K562 (cell line): ENCODE data around the gene AMFR. TPM values are rescaled to one million over a fixed set of nuclear protein-coding genes. Genes with fewer than 3 reads are reported as not detected.

Source experiments
- ATAC-seq: fragments of 200-7000 bp; cut with Tn5 transposase; 3 replicates; pipeline ENCODE4 v1.9.1; 2020; ENCODE audit warnings: moderate library complexity
- BruUV-seq: library from RNA; stranded (reverse); fragments of 400-500 nt; replicated peaks from 2 replicates; lab custom pipeline; 2021; lab: Mats Ljungman, UMichigan
- CTCF ChIA-PET: fragments of 300-600 bp; formaldehyde crosslinking; extraction: SDS; loops from one replicate; lab custom pipeline; 2021; ENCODE audit warnings: low intra/inter-chr PET ratio; lab: Yijun Ruan, JAX
- POLR2A ChIA-PET: fragments of 300-600, 350-650 bp; sonication (Branson Sonifier 250); formaldehyde crosslinking; extraction: SDS; loops from one replicate; lab custom pipeline; 2021; ENCODE audit warnings: antibody characterized with exemption, inconsistent platforms; lab: Yijun Ruan, JAX
- DNase-seq, 4 experiments: peaks; one replicate each; pipeline versions ENCODE4 v3.0.0 to v3.0.0-alpha.2; 2011 to 2018; ENCODE audit warnings: low spot score in 3 of 4, mixed read lengths in 3 of 4; ENCODE audit errors: extremely low read depth in 1 of 4
- FAIRE-seq: peaks from 2 replicates; lab custom pipeline; 2011; peaks lifted over from hg19 to GRCh38; lab: Jason Lieb, UNC
- H2AFZ ChIP-seq: 2 replicates; pipeline ENCODE4 v1.6.0; 2011; ENCODE audit warnings: low read depth, low read length, control low read depth, inconsistent platforms
- H3K27ac ChIP-seq: fragments of 200-600 bp; 3 replicates; pipeline ENCODE4 v1.8.0; 2011; ENCODE audit warnings: low read depth, mild to moderate bottlenecking, control low read depth, inconsistent platforms, low read length, moderate library complexity, mixed read lengths; ENCODE audit errors: extremely low read depth
- H3K27me3 ChIP-seq, 2 experiments: fragments of 300-600 bp in 1 of 2; 2 replicates in 1 of 2; 3 replicates in 1 of 2; pipeline versions ENCODE4 v1.6.0 to v1.8.0; 2011; ENCODE audit warnings: inconsistent platforms in 2 of 2, low read length in 2 of 2, mild to moderate bottlenecking in 1 of 2, mixed read lengths in 1 of 2, moderate library complexity in 1 of 2; ENCODE audit not compliant: control insufficient read depth in 2 of 2, insufficient read depth in 2 of 2
- H3K36me3 ChIP-seq: fragments of 300-600 bp; 3 replicates; pipeline ENCODE4 v1.8.0; 2011; ENCODE audit warnings: mild to moderate bottlenecking, low read length, inconsistent platforms; ENCODE audit not compliant: control insufficient read depth, insufficient read depth
- H3K4me1 ChIP-seq, 2 experiments: fragments of 200-600 bp in 1 of 2; replicated peaks in 1 of 2; 2 replicates in 1 of 2; 3 replicates in 1 of 2; pipeline versions ENCODE4 v1.5.1 to v1.8.0; 2011; ENCODE audit warnings: inconsistent platforms in 2 of 2, low read length in 2 of 2, mild to moderate bottlenecking in 1 of 2, mixed read lengths in 1 of 2, moderate library complexity in 1 of 2; ENCODE audit not compliant: control insufficient read depth in 2 of 2, insufficient read depth in 2 of 2
- H3K4me2 ChIP-seq: 2 replicates; pipeline ENCODE4 v1.6.1; 2011; ENCODE audit warnings: low read length, control low read depth, inconsistent platforms, mixed read lengths; ENCODE audit not compliant: insufficient read depth
- H3K4me3 ChIP-seq: fragments of 200-600 bp; sonication (generic), shearing (Covaris generic); 2 replicates; pipeline ENCODE4 v1.5.1; 2016; ENCODE audit warnings: control low read depth, inconsistent platforms
- H3K79me2 ChIP-seq: fragments of 200-600 bp; 3 replicates; pipeline ENCODE4 v1.8.0; 2011; ENCODE audit warnings: low read length, inconsistent platforms; ENCODE audit not compliant: control insufficient read depth, insufficient read depth
- H3K9ac ChIP-seq, 2 experiments: 2 replicates each; pipeline versions ENCODE4 v1.6.0 to v1.6.1; 2011; ENCODE audit warnings: low read depth in 2 of 2, low read length in 2 of 2, control low read depth in 1 of 2, inconsistent platforms in 1 of 2, mild to moderate bottlenecking in 1 of 2, mixed read lengths in 1 of 2; ENCODE audit not compliant: insufficient read depth in 1 of 2
- H3K9me1 ChIP-seq: one replicate; pipeline ENCODE4 v1.6.0; 2011; ENCODE audit warnings: inconsistent platforms, mild to moderate bottlenecking, low read length, moderate library complexity; ENCODE audit not compliant: control insufficient read depth, insufficient read depth
- H3K9me3 ChIP-seq: replicated peaks from 2 replicates; pipeline ENCODE4 v1.5.1; 2011; ENCODE audit warnings: low read depth, low read length, inconsistent platforms; ENCODE audit not compliant: control insufficient read depth, insufficient read depth
- H4K20me1 ChIP-seq: replicated peaks from 2 replicates; pipeline ENCODE4 v1.6.1; 2011; ENCODE audit warnings: low read length, inconsistent platforms, mixed read lengths; ENCODE audit not compliant: control insufficient read depth, insufficient read depth
- EHMT2 ChIP-seq: fragments of 450-650 bp; IDR thresholded peaks from 2 replicates; pipeline ENCODE4 v1.6.1; 2018; ENCODE audit warnings: antibody characterized with exemption
- MTA3 ChIP-seq: fragments of 450-650 bp; formaldehyde crosslinking; IDR thresholded peaks from 2 replicates; pipeline ENCODE4 v1.6.1; 2017; ENCODE audit warnings: mild to moderate bottlenecking, borderline replicate concordance
- XRCC4 ChIP-seq: IDR thresholded peaks from one replicate; pipeline ENCODE4 v1.6.1; 2011; ENCODE audit not compliant: insufficient read depth, insufficient read length; ENCODE audit errors: extremely low read depth
- ZNF57 ChIP-seq: fragments of 450-650 bp; formaldehyde crosslinking; IDR thresholded peaks from 2 replicates; pipeline ENCODE4 v1.4.0; 2020; ENCODE audit warnings: mild to moderate bottlenecking, moderate library complexity
- WGBS: fragments of 100-300 bp; shearing (Covaris generic); methylation state at CpG from one replicate; pipeline ENCODE4 v1.1.6; 2016; ENCODE audit warnings: low coverage, mixed read lengths; ENCODE audit not compliant: insufficient coverage; ENCODE audit errors: missing lambda C conversion rate; 5-methylcytosine and 5-hydroxymethylcytosine counted together
- in situ Hi-C: fragments of 300-500 bp; cut with MboI; formaldehyde crosslinking; loops from 4 replicates; pipeline ENCODE4 v1.15.0; 2018; ENCODE audit warnings: inconsistent platforms, mixed read lengths
- intact Hi-C: fragments of 100-400 bp; cut with micrococcal nuclease; formaldehyde crosslinking; loops from 2 replicates; pipeline ENCODE4 v1.14.2; 2022
- polyA plus RNA-seq, 8 experiments: library from polyadenylated mRNA; depleted of rRNA in 4 of 8; stranded (reverse) in 5 of 8; unstranded in 3 of 8; fragments of >200 nt; fragmentation: Nextera tagmentation in 2 of 8; fragmentation: Illumina TruSeq in 1 of 8; extraction: Ambion mirVana in 2 of 8; extraction: Trizol in 1 of 8; gene quantifications; 2 replicates each; pipeline versions ENCODE4 v1.2.1 to v1.2.3, GENCODE V29; 2011 to 2014; ENCODE audit warnings: inconsistent platforms in 1 of 8, missing spikeins in 1 of 8
- total RNA-seq, 7 experiments: library from RNA; depleted of rRNA in 6 of 7; stranded (reverse); fragments of >200 nt in 6 of 7; fragmentation: Illumina TruSeq in 2 of 7; extraction: Trizol in 2 of 7; gene quantifications; 2 replicates each; pipeline versions ENCODE4 v1.2.1 to v1.2.3, GENCODE V29; 2011 to 2021; ENCODE audit warnings: low replicate concordance in 1 of 7
- TF ChIP-seq, protein P1 (sequence below): fragments of 200-800 bp; sonication (Bioruptor generic); IDR thresholded peaks from 2 replicates; pipeline ENCODE4 v1.6.1; 2017; ENCODE audit warnings: missing genetic modification characterization, missing compliant biosample characterization
- TF ChIP-seq, protein P2 (sequence below), 2 experiments: fragments of 450-650 bp; IDR thresholded peaks; 2 replicates each; pipeline ENCODE4 v1.6.1; 2016

Gene AMFR
- total and polyA plus RNA-seq, 9 of the 15 experiments (the other 6 are each of a cell fraction or from before 2014, with no cell fraction given), result 15.6 to 113 (median 58.4) TPM

DNA sequence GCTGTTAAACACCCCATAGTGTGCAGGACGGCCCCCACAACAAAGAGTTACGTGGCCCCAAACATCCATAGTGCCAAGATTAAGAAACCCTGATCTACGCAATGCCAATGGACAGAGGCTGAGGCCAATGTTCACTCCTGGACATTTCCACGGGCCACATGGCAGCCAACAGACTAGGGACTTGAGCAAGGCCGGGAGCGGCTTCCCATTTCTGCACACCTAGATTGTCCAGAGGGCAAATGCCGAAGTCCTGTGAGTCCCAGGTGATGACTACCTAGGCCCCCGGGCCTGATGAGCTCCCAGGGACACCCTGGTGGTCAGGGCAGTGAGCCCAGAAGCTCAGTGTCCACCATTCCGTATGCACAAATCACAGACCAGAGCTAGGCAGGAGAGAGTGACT lies 95.5 kb downstream of the AMFR start:
- Histone ChIP-seq H3K9me1 (no peaks in the 10 kb centered on the region), H3K27me3 (peaks cover 28 to 66% of the 10 kb centered on the region in 2 experiments; a peak in 3 of 5 replicates), H3K9ac (no peak overlapping the region), H3K4me3 (no peak overlapping the region), H3K79me2 (no peaks in the 10 kb centered on the region), H3K27ac (no peak overlapping the region), H3K36me3 (no peaks in the 10 kb centered on the region), H3K4me1 (peaks cover 0 to 17% of the 10 kb centered on the region in 2 experiments; a peak in 1 of 5 replicates), H2AFZ (no peak overlapping the region), H3K9me3 (no peaks in the 10 kb centered on the region), H4K20me1 (no peaks in the 10 kb centered on the region; the same call in 1 of the 2 replicates), H3K4me2 (no peak overlapping the region)
- intact Hi-C loops (loop anchor here (5.0 kb wide), 3 partner anchors 97 to 227 kb away; partner anchors contain the start of gene AMFR), in situ Hi-C loops (loop anchor here (10.0 kb wide), 1 partner anchor 865 kb away; no protein-coding TSS in a partner anchor)
- CTCF ChIA-PET, result no interaction called here
- DNase-seq (no peak), ATAC-seq (no peak), FAIRE-seq (no peak)
- POLR2A ChIA-PET, result interaction anchor here (0.6 kb wide), 1 partner anchor 107 kb away, joined by 3 read pairs; no protein-coding TSS in a partner anchor
- WGBS, result 1% methylated on average over 9 of the region's 9 CpGs
- BruUV-seq, result no TSS peak
- no peak for TF ChIP-seq XRCC4
- TF ChIP-seq, protein P1, sequence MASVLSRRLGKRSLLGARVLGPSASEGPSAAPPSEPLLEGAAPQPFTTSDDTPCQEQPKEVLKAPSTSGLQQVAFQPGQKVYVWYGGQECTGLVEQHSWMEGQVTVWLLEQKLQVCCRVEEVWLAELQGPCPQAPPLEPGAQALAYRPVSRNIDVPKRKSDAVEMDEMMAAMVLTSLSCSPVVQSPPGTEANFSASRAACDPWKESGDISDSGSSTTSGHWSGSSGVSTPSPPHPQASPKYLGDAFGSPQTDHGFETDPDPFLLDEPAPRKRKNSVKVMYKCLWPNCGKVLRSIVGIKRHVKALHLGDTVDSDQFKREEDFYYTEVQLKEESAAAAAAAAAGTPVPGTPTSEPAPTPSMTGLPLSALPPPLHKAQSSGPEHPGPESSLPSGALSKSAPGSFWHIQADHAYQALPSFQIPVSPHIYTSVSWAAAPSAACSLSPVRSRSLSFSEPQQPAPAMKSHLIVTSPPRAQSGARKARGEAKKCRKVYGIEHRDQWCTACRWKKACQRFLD, result no peak
- TF ChIP-seq, protein P2, sequence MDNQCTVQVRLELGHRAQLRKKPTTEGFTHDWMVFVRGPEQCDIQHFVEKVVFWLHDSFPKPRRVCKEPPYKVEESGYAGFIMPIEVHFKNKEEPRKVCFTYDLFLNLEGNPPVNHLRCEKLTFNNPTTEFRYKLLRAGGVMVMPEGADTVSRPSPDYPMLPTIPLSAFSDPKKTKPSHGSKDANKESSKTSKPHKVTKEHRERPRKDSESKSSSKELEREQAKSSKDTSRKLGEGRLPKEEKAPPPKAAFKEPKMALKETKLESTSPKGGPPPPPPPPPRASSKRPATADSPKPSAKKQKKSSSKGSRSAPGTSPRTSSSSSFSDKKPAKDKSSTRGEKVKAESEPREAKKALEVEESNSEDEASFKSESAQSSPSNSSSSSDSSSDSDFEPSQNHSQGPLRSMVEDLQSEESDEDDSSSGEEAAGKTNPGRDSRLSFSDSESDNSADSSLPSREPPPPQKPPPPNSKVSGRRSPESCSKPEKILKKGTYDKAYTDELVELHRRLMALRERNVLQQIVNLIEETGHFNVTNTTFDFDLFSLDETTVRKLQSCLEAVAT (IDR thresholded peaks at IDR 0.05), result no peak
- TF ChIP-seq EHMT2, result no peak
- no peak for TF ChIP-seq MTA3
- TF ChIP-seq ZNF57, result no peak
